NCI-H226 (cell line): ENCODE results near the gene VSX1.

Experiments
- DNase-seq: peaks from one replicate; pipeline ENCODE4 v3.0.0-alpha.2; 2015

Gene VSX1

DNA sequence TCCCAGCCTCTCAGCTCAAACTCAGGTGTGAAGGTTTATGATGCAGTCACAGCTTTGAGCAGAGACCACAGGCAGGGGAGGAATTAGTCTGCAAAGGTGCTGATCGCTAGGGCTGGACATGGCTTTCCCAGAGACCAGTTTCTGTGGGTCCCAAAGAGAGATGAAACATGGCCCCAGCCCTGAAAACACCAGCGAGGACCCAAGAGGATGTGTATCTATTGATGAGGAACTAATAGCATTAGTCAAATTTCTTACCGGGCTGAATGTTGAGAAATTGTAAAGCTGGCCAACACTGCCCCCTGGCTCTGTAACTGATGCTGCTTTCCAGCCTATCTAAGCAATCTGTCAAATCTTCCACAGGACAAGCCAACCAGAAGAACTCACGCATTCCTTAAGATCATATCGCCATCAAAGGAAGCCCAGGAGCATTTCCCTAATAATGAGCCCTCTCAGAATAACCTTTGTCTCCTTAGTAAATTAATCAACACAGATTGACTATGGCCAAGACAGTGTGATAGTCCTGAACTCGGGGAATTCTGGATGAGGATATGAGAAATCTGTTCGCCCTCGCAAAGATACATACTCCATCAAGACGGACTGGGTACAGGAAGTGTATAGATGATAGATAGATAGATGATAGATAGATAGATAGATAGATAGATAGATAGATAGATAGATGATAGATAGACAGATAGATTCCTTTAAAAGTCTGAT, 16.2 kb downstream of the VSX1 start:
- DNase-seq = no peak

DNA sequence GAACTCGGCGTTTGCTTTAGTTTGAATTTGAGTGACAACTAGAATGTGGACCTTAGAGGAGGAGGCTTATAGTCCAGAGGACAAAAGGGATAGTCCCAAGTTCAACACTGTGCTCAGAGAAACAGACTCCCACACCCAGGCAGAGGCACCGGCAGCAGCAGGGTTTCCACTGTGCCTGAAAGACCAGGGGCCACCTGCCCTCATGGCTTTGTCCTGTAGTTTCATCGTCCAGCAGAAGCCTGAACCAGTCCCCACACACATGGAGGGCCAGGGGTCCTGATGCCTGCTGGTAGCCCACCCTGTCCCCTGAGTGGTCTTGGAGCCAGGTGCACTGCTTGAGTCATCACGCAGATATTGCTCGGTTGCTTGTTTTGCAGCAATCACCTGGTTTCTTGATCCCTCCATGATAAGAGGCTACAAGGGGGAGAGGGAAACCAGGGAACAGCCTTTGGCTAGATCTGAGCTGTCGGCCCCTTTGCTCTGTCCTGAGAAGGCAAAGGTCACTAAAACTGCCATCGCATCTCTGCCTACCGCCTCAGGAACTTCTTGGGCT, 16.8 kb downstream of the VSX1 start:
- no peak for DNase-seq

DNA sequence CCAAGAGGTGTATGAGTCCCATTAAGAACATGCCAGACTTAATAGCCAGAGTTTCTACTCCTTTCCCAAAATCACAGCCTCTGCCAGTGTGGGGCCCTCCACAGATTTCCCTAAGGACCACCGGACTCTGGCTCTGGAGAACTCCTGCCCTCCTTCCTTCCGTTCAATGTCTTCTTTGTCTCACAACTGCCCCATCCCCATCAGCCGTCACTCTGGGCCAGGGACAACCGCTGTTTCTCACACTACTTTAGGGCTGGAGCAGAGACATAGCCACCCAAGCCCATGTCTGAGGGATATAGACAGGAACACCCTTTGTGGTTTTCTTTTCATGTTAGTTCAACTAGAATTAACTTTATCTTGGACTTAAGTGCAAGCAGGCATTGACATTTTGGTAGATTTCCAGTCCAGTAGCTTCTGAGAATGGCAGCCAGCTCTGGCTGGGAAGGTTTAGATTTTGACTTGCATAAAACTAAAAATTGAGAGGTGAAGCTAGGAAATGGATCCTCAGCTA, 17.3 kb downstream of the VSX1 start:
- no peak for DNase-seq

DNA sequence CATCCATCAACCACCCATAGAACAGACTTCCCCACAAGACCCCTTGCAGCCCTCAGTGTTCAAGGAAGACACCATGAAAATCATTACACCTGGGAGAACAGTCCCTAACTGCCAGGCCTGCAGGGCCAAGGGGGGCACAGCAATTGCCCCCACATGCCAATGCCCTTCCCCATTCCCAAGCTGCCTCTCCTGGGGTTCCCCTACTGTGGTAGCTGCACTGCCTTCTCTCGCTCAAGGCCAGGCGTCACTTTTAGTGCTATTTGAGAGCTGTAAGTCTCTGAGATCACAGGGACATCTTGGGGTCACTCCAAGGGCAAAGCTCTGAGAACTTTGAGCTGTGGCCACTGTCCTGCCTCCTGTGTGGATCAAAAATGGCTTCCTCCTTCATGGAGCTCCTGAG, 18.0 kb downstream of the VSX1 start:
- DNase-seq = no peak

DNA sequence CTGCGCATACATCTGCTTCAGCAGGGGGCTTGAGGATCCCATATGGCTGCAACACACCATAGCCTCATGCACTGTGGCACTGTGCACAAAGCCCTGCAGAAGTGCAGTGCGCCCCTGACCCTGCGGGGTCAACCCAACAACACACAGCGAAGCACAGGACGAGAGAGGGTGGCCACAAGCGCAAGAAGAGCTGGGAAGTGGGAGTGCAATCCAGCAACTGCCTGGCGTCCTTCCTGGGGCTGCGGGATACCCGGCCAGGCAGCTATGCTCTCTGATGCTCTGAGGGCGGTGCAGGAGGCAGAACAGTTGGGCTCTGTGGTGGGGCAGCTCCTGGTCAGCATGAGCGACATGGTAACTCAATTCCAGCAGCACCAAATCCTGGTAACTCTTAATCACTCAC, 18.4 kb downstream of the VSX1 start:
- DNase-seq = no peak

DNA sequence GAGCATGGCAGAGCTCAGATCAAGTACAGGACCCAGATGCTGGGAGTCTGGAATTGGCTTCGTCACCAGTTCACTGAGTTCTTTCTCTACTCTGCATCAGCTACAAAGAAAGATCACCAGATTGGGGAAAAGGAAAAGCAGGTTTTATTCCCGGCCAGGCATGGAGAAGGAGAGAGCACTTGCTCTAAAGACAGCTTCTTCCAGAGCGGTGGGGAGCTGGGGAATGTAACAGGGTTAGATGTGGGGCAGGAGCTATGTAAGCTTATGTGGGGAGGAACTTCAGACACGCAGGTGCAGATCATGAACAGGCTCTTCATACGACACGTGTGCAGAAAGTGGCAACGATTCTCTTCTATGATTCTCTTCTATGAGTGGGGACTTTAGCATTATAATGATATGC, 19.1 kb downstream of the VSX1 start:
- DNase-seq = no peak

DNA sequence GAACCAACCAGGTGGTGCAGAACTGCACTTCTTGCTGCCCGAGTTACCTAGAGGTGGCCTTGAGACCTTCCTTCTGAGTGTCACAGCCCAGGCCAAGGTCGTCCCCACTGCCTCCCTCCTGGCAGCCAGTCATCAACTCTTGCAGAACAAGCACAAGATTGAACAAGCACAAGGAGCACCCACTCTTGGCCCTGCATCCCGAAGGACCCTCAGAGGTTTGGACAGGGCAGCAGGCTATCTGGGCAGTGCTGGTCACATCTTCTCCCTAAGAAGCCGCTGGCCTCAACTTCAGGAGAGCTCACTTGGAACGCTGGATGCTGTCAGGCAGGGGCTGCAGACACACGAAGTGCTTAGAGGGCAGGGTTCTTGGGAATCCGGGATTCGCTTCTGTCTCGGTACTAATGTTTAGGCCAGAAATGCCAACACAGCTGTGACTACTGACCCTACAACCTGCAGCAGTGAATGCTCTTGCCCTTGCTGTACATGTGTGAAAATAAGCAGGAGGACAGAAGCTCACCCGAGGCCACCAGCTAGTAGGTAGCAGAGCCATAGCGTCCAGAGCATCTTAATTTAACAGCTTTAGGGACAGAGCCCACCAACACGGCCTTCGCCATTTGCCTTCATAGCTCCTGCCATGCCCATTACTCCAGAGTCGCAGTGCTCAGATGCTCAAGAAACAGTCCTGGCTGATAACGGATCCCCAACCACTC, 20.0 kb downstream of the VSX1 start:
- no peak for DNase-seq

DNA sequence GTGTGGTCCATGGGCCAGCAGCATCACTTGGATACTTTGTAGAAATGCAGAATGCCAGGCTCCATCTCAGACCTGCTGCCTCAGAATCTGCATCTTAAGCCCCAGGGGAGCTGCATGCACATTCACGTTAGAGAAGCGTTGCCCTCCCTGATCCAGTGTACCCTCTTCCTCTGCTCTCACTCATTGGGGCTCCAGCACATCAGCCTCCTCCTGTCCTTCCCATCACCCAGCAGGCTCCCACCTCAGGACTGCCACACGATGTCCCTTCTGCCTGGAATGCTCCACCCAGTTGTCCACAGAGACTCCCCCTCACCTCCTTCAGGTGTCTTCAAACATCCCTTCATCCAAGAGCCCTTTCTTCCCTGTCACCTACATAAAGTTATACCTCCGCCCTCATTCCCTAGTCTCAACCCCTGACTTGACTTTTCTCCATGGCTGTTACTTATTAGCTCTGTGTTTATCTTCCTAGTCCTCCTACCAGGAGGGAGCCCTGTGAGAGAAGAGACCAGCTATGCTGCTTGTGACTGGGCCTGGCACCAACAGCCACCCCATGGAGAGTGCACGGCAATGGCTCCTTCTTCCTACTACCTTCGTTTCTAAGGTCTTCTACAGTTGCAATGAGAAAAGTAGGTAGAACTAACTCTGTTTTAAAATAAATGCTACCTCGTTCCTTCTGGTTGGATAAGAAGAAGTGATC, 20.7 kb downstream of the VSX1 start:
- DNase-seq = no peak

DNA sequence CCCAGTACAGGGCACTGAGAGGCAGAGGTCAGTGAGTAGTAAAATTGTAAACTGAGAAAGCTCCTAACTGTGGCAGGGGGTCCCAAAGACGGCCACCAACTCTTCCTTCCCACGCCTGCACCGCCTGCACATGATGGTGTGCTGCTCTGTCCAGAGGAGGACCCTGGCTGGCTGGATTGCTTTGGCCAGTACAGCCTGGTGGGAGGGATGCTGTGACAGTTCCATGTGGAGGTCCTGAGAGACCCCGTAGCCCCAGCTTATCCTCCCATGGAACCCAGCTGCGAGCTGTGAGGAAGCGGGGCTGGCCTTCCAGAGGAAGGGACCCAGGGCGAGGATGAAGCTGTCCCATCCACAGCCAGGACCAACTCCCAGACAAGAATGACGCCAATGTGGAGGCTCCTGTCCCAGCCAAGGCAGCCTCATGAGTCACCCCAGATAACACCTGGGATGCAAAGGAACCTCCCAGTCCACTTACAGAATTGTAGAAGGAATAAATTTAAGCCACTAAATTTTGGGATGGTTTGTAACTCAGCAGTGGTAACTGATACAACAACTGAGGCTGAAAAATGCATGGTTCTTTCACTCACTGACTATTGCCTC, 22.0 kb downstream of the VSX1 start:
- DNase-seq = no peak

DNA sequence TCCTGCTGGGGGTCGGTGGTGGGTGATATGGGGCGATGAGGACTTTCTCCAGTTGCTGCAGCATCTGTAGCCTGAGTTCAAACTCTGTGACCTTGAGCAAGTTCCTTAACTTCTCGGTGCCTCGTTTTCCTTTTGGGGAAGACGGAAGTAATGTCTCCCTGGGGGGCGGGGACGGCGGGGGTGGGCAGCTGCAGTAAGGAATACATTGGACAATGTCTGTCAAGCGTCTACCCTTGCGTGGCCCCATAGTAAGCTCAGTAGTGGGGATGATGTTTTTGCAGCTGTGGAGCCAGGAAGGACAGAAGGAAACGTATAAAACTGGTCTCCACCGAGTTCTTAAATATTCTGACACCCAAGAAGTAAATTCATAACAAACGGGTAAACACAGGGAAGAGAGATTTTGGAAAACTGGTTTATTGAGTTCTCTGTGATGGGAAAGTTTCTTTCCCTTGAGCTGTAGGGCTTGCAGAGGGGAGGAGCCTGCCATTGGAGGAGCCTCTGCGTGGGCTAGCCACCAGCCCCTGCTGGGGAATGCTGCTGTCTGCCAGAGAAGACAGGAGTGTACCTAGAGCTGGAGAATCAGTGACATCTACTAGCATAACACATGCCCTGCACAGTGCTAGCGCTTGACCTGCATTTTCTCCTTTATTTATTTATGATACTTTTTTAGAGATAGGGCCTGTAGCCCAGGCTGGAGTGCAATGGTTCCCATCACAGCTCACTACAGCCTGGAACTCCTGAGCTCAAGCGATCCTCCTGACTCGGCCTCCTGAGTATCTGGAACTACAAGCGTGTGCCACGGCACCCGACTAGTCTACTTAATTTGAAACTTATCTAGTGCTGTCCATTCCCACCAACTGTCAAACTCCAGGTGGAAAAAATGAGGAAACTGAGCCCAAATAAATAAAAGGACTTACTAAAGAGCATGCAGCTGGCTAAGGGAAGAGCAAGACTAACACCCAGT, 22.8 kb downstream of the VSX1 start:
- DNase-seq = no peak

DNA sequence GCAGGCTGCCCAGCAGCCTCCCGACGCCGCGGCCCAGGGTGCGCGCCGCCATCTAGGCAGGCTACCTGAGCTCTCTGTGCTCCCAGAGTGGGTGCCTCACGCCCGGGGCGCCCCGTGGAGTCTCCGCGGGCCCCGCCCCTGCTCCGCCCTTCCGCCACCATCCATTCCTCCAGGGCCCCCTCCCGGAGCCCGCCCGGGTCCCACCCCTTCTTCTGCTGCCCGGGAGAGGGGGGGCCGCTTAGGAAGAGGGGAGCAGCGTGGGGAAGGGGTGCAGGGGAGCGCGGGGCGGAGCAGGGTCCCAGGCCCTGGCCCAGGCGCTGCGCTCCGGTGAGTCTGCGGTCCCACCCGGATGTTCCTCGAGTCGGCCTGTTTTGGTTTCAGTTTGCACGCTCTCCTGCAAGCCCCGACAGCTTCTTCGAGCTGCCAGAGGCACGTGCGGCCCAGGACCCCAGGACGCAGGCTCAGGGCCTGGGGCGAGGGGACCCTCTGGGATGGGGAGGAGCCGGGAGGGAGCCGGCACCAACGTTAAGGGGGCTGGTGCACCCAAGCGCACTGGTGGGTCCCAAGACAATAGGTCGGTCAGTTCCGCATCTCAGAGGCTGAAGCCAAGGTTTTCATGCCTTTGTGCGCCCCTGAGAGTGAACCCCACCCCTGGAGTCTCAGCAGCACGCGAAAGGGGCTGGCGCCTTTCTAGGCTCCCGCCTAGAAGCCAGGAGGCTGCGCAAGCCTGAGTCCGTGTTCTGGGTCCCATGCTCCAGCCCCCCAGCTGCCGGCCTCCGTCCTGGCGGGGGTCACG, 23.7 kb downstream of the VSX1 start, which contains the start of gene ACSS1:
Gene ACSS1, minus strand, starts transcription at position 89 of the 796 bp plus-strand sequence. Its CDS starts 37 bp downstream, at position 52.
- DNase-seq = no peak

DNA sequence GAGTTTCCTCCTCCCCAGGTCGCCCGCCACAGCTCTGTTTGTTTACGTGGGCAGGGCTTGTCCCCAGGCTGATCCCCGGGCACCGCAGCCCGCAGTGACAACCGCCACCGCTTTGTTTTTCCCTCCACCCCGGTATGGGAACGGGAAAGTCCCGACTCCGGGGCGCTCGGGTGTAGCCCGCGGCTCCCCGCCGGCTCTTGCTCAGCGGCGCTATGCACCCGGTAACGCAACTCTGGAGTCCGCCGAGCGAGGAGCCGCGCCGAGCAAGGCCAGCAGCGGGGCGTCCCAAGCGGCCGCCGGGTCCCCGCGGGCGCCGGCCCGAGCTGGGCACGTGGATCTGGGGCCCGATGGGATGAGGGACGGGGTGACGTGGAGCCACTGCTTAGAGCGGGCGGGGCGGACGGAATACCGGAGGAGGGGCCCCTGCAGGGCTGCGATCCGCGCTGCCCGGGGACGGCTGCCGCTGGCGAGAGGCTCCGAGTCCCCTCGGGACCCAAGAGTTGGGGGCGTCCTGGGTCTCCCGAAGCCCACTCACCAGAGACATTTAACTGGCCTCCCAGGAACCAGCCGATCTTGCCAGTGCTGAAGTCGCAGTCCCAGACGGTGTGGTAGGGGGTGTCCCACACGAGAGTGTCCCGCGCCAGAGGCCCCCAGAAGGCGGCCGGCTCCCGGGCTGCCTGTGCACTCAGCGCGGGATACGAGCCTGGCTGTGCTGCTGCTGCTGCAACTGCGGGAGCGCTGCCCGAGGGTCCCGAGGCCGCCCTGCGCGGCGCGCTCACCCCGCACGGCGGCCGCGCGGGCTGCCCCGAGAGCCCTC, 24.5 kb downstream of the VSX1 start:
- no peak for DNase-seq

DNA sequence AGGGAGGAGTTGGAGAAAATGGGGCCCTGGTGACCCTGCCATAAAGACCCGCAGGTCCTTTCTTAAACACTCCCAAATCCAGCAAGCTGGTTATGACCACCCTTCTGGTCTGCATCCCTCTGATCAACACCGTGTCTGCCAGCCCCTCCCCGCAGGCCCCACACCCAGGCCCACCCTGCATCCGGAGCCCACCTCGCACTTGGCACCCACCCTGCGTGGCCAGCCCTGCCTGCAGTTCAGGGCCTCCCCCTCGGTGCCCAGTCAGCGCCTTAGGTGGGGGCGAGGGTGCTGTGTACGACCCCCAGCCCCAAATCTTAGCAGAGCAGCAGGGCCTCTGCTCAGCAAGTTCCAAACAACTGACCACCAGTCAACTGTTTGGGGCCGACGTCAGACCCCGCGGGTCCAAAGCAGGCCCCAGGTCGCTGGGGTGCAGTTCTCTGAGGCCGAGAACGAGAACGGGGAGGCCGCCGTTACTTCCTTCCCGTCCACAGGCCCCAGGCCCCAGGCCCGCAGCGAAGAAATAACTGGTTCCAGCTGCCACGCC, 25.2 kb downstream of the VSX1 start:
- DNase-seq = no peak

DNA sequence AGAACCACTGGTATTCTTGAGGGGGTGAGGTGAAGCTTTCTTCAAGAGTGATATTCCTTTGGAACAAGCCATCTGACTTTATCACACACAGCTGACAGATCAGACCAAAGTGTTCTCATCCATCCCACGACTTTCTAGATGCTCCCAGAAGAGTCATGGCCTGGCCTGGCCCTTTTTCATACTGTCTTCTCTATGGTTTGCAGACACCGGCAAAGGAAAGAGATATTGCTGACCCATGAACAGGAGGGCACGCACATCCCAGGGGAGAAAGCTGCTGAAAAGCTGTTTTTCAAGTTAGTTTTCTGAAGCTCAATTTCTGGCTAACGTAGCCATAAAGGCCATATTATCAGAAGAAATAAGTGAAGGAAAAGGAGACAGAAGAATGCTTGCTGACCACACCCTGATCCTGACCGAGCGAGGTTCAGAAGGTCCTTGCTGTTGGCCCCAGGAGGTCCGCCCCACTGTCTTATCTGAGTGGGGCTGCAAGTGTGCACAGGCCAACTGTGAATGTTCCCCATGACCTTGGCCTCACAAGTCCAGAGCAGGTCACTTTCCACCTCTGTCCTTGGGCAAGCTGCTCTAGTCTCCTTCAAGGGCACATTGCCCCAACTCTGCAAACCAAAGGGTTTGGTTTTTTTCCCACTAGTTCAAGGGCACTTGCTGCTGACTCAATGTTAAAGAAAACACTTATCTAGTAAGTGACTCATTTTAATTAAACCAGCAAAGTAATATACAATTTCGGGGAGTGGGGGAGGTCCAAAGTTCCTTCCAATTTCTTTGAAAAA, 26.0 kb downstream of the VSX1 start:
- no peak for DNase-seq

DNA sequence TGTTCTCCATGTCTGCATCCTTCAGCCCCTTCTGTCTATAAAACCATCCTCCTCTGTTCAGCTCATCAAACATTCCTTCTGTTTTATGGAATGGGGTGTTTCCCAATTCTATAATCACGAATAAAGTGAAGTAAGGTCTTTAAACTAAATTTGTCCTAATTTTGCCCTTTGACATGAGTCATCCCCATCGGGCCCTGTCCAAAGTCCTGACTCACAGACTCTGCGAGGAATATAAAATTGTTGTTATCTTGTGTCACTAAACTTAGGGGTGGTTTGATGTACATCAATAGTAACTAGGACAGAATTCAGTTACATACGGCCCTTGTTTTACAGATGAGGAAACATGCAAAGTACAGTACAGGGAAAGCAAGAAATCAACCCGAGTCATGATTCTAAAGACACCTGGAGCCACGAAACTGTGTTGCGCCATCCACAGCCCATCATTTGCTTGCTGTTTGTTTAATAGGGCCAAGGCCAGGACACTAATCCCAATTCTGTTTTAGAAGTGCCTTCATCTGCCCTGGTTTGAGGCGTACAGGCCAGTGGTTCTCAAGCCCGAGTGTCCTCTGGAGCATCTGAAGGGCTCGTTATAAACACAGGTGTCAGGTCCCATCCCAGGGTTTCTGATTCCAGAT, 26.8 kb downstream of the VSX1 start:
- no peak for DNase-seq

DNA sequence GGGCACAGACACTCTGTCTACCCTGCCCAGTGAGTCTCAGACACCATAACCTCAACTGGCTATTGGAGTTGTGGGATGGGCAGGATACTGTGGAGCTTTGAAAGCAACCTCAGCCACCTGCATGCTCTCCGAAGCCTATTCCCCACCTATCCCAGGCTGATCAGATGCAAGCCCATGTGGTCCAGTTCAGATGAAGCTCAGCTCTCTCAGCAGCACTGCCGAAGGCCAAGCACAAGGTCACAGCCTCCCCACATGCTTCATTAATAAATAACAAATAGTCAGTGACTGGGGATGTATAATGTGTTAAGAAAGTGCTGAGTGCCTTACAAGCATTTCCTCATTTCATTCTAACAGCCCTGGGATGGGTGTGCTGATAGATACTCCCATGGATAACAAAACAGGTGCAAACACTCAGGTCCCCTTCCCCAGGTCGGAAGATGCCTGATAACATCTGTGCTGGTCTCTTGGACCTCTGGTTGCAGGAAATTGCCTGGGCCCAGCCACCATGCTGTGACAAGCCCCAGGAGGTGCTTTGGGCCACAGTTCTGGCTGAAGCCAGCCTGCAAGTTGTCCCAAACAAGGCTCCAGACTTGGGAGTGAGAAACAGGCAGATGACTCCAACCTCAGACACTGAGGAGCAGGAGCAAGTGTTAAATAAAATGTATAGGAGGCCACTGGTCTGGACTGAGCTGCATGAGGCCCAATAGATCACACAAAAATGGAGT, 27.7 kb downstream of the VSX1 start:
- DNase-seq = no peak

DNA sequence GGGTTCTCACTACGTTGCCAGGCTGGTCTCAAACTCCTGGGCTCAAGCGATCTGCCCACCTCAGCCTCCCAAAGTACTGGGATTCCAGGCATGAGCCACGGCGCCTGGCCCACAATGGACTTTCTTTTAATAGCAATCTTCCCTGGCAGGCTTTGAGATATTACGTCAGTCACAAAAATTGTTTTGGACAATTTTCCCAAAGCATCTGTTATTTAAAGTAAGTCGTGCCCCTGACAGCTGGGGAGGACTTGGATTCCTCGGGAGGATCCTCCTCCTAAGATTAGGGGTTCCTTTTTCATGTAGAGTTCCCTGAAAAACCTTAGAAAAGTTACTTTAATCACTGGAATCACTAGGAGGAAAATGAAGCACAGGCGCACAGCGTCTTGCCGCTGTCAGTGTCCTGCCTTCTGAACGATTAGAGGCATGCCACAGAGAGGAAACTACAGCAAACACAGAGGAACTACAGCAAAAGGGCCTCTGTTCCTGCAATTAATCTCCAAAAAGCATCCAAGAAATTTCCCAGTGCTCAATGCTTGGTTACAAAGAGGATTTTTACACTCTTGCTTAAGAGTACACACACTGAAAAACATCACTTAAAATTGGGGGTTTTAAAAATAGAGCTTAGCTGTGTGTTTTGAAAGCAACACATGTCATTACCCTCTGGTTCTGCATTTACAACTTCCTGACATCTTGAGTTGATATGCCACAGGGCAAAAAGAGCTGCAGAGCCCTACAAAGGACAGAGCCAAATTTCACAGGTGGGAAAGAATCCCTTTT, 28.5 kb downstream of the VSX1 start:
- no peak for DNase-seq
